Common myeloid progenitor, CD34-positive (primary cell): ENCODE measurements around the gene CEACAM21.

Experiments
- CTCF ChIA-PET: fragments of 350-600 bp; sonication (Branson Sonifier 250); formaldehyde crosslinking; loops from one replicate; lab custom pipeline; 2021; ENCODE audit warnings: antibody characterized with exemption; lab: Charles Lee
- POLR2A ChIA-PET: fragments of 350-600 bp; sonication (Branson Sonifier 250); formaldehyde crosslinking; loops from one replicate; lab custom pipeline; 2021; ENCODE audit warnings: antibody characterized with exemption; lab: Charles Lee
- DNase-seq, 3 donors: peaks; one replicate each; pipeline versions ENCODE4 v3.0.0 to v3.0.0-alpha.2; 2013
- H3K27ac ChIP-seq, 2 experiments: 1 replicate in 1 of 2; 2 replicates in 1 of 2; pipeline ENCODE4 v1.7.0; 2013; ENCODE audit warnings: inconsistent platforms in 2 of 2, low read length in 2 of 2, mild to moderate bottlenecking in 2 of 2, low read depth in 1 of 2, moderate library complexity in 1 of 2; ENCODE audit not compliant: severe bottlenecking in 2 of 2, insufficient read depth in 1 of 2, poor library complexity in 1 of 2
- H3K27me3 ChIP-seq, 5 experiments: replicated peaks in 2 of 5; 1 replicate in 3 of 5; 2 replicates in 2 of 5; pipeline versions ENCODE4 v1.6.1 to v1.7.0; 2013; ENCODE audit warnings: low read length in 4 of 5, mild to moderate bottlenecking in 2 of 5, moderate library complexity in 2 of 5, inconsistent platforms in 1 of 5; ENCODE audit not compliant: insufficient read depth in 5 of 5, control insufficient read depth in 4 of 5
- H3K36me3 ChIP-seq, 4 experiments: 1 replicate in 2 of 4; 2 replicates in 2 of 4; pipeline versions ENCODE4 v1.6.1 to v1.7.0; 2013; ENCODE audit warnings: low read length in 3 of 4, control low read depth in 1 of 4, mild to moderate bottlenecking in 1 of 4; ENCODE audit not compliant: control insufficient read depth in 4 of 4, insufficient read depth in 4 of 4
- H3K4me1 ChIP-seq, 4 experiments: 1 replicate in 3 of 4; 2 replicates in 1 of 4; pipeline versions ENCODE4 v1.6.1 to v1.7.1; 2013; ENCODE audit warnings: low read length in 3 of 4, mild to moderate bottlenecking in 3 of 4, control low read depth in 1 of 4, inconsistent platforms in 1 of 4, moderate library complexity in 1 of 4; ENCODE audit not compliant: control insufficient read depth in 4 of 4, insufficient read depth in 4 of 4; ENCODE audit errors: control extremely low read depth in 1 of 4
- H3K4me3 ChIP-seq, 7 experiments: 1 replicate in 4 of 7; 2 replicates in 3 of 7; pipeline versions ENCODE4 v1.5.1 to v1.7.0; 2013; ENCODE audit warnings: mild to moderate bottlenecking in 7 of 7, low read length in 6 of 7, moderate library complexity in 6 of 7, inconsistent platforms in 2 of 7, low read depth in 2 of 7, control low read depth in 1 of 7; ENCODE audit not compliant: insufficient read depth in 4 of 7, control insufficient read depth in 1 of 7; ENCODE audit errors: extremely low read depth in 1 of 7
- H3K9me3 ChIP-seq, 5 experiments: 1 replicate in 4 of 5; 2 replicates in 1 of 5; pipeline versions ENCODE4 v1.6.1 to v1.7.1; 2013; ENCODE audit warnings: low read length in 4 of 5, mild to moderate bottlenecking in 2 of 5, inconsistent platforms in 1 of 5, low read depth in 1 of 5, moderate library complexity in 1 of 5; ENCODE audit not compliant: control insufficient read depth in 4 of 5, insufficient read depth in 2 of 5; ENCODE audit errors: control extremely low read depth in 1 of 5
- WGBS: methylation state at CpG from one replicate; pipeline ENCODE4 v1.1.5; 2013; ENCODE audit not compliant: insufficient coverage; 5-methylcytosine and 5-hydroxymethylcytosine counted together

The CEACAM21 gene

DNA sequence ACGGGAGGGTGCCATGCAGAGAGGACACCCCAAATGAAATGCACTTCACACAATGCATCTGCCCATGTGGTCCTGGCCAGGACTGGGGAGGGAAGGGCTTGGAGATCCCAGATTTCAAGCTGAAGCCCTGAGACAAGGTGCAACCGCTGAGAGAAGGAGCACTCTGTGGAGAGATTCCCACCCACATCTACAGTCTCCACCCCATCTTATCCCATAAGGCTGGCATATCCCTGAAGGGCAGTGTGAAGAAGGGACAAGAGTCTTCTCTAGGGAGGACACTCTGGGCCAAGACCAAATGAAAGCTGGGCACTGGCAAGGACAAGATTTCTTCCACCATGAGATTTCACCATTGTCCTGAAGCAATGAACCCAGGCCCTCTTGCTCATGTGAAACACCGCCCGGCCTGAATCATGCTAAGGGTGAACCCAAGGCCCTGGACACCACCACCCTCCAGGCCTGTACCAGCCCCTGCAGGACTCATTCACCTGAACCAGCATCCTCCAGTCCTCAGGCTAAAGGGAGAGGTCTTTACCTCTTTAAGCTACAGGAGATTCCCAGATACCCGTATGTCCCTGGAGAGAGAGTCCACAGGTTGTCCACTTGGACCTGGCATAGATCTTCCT, 30.4 kb downstream of the CEACAM21 start:
- CTCF ChIA-PET, result interaction anchor here (1.4 kb wide), 1 partner anchor 9 kb away, joined by 8 read pairs; no protein-coding TSS in a partner anchor

DNA sequence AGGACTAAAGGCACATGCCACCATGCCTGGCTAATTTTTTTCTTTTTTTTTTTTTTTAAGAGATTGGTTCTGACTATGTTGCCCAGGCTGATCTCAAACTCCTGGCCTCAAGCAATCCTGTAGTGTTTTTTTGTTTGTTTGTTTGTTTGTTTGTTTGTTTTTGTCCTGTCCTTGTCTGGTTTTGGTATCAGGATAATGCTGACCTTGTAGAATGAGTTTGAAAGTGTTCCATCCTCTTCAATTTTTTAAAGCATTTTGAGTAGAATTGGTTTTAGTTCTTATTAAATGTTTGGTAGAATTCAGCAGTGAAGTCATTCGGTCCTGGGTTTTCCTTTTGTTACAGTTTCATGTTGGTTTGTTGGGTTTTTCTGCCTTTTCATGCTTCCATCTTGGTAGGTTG, 31.7 kb downstream of the CEACAM21 start:
- DNase-seq, result no peak
- no peak overlapping the region for H3K4me3 ChIP-seq
- H3K27ac ChIP-seq, result no peak overlapping the region
- H3K27me3 ChIP-seq, result peaks cover 0 to 8% (median 3%) of the 10 kb centered on the region in 5 experiments
- H3K9me3 ChIP-seq, result no peaks in the 10 kb centered on the region
- POLR2A ChIA-PET, result interaction anchor here (0.6 kb wide), 1 partner anchor 1323 kb away, joined by 4 read pairs; the partner anchor contains the start of gene AKT2
- CTCF ChIA-PET, result no interaction called here
- WGBS, result no CpG with 5 or more reads among the region's 1 CpG
- H3K36me3 ChIP-seq, result no peaks in the 10 kb centered on the region
- H3K4me1 ChIP-seq, result no peaks in the 10 kb centered on the region

More for the DNA sequence above, 30.4 kb downstream of the CEACAM21 start:
- DNase-seq, result no peak
- H3K4me3 ChIP-seq, result no peak overlapping the region
- H3K36me3 ChIP-seq, result no peaks in the 10 kb centered on the region
- H3K4me1 ChIP-seq, result no peaks in the 10 kb centered on the region
- H3K9me3 ChIP-seq, result no peaks in the 10 kb centered on the region
- peaks cover 0 to 8% (median 3%) of the 10 kb centered on the region in 5 experiments for H3K27me3 ChIP-seq
- 92% methylated on average over 3 of the region's 5 CpGs for WGBS
- POLR2A ChIA-PET, result no interaction called here
- H3K27ac ChIP-seq, result no peak overlapping the region

DNA sequence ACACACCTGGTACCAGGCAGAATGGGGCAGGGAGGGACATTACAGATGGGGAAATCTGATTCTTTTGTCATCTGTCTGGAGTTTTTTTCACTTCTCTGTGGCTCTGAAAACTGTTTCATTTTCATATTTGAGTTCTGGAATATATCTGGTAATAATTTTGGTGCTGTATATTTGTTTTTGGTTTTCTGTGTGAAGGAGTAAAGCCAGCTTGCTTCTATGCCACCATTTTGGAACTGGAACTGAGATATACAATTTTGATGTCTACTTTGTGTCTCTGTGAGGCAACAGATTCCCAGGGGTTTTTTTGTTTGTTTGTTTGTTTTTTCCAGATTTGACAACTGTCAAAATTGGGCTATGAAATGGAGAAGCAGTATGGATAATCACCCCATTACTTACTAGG, 34.8 kb downstream of the CEACAM21 start:
- Histone ChIP-seq H3K4me3 (no peak overlapping the region), H3K27ac (no peak overlapping the region), H3K4me1 (peaks cover 0 to 2% (median 0%) of the 10 kb centered on the region in 4 experiments), H3K36me3 (no peaks in the 10 kb centered on the region), H3K27me3 (peaks cover 0 to 12% (median 3%) of the 10 kb centered on the region in 5 experiments), H3K9me3 (no peaks in the 10 kb centered on the region)
- no peak for DNase-seq
- ChIA-PET CTCF (no interaction called here), POLR2A (no interaction called here)

DNA sequence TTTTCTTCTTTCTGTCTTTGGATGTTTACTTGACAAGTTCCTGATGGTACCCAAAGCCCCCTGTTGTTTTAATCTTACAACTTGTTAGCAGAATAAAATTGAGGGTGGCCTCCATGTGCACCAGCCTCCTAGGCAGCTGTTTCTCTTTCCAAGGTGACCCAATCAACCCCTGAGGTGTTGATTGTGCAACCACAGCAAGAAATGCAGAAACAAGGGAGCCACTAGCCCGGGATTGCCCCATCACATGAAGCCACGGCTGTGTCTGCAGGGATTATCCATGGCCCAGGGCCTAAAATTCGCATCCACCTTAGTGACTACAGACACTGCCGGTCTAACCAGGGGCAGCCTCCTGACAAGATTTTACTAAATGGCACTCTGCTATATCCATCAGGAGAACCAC, 36.5 kb downstream of the CEACAM21 start:
- peaks cover 0 to 11% (median 3%) of the 10 kb centered on the region in 5 experiments for H3K27me3 ChIP-seq
- H3K4me3 ChIP-seq, result no peak overlapping the region
- H3K27ac ChIP-seq, result no peak overlapping the region
- DNase-seq, result no peak
- ChIA-PET POLR2A (no interaction called here), CTCF (no interaction called here)
- peaks cover 3 to 13% (median 6%) of the 10 kb centered on the region in 4 experiments for H3K4me1 ChIP-seq
- 84% methylated on average over 4 of the region's 4 CpGs for WGBS
- no peaks in the 10 kb centered on the region for H3K9me3 ChIP-seq
- H3K36me3 ChIP-seq, result no peaks in the 10 kb centered on the region

DNA sequence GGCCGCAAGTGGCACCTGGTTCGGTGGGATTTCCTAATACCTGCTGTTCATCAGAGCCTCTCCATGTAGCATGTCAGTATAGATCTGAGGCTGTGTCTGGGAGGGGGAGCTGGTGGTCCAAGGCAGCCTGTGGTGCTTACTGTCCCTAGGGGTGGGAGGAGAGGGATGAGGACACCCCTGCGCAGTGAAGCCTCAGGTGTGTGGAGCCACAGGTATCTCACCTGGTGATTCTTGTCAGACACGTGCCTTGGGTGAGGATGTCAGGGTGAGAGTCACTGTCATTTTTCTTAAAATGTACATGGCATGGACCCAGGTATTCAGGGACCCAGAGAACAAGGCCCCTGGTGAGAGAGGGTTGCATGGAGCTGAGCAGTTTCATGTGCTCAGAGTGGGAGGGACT, 39.2 kb downstream of the CEACAM21 start:
- H3K4me1 ChIP-seq, result peaks cover 3 to 40% (median 30%) of the 10 kb centered on the region in 4 experiments
- CTCF ChIA-PET, result no interaction called here
- POLR2A ChIA-PET, result no interaction called here
- peaks cover 0 to 1% (median 0%) of the 10 kb centered on the region in 4 experiments for H3K36me3 ChIP-seq
- no peak for DNase-seq
- peaks cover 0 to 10% (median 3%) of the 10 kb centered on the region in 5 experiments for H3K27me3 ChIP-seq
- no peak overlapping the region for H3K4me3 ChIP-seq
- H3K9me3 ChIP-seq, result no peaks in the 10 kb centered on the region
- 95% methylated on average over 2 of the region's 4 CpGs for WGBS
- no peak overlapping the region for H3K27ac ChIP-seq

DNA sequence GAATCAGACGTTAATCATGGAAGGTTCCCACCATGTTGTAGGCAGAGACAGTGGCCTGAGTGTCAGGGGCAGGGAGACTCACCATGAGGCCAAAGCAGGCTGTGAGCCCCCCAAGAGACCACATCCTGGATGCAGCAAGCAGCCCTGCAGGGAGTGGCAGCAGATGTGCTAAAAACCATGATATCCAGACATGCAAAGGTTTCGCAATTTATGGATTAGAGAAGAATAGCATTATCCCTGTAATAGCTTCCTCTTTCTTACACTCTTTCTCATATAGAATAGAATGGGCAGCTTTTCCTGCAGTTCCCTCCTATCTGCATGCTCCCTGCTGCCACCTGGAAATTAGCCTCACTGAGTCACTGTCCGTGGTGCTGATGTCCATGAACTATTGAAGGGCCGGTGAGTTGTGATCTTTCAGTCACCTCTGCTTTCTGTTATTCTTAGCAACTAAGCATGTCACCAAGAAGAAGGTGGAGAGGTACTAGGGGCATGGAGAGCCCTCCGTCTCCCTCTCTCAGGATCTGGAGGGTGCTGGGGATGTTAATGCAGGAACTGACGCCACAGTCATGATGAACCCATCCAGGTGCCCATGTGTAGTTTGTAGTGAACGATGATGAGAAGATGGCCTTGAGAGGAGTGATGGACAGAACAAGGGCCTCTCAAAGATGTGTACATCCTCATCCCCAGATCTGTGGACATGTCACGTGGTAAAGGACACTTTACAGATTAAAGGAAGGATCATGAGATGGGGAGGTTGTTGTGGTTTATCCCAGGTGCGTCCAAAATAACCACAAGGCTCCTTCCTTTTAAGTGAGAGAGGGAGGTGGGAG, 41.0 kb downstream of the CEACAM21 start:
- peaks cover 5 to 58% (median 48%) of the 10 kb centered on the region in 4 experiments for H3K4me1 ChIP-seq
- CTCF ChIA-PET, result interaction anchor here (1.1 kb wide), 1 partner anchor 21 kb away, joined by 3 read pairs; no protein-coding TSS in a partner anchor
- no peak overlapping the region for H3K27ac ChIP-seq
- H3K27me3 ChIP-seq, result peaks cover 0 to 7% (median 0%) of the 10 kb centered on the region in 5 experiments
- H3K36me3 ChIP-seq, result peaks cover 0 to 1% (median 0%) of the 10 kb centered on the region in 4 experiments
- H3K9me3 ChIP-seq, result no peaks in the 10 kb centered on the region
- POLR2A ChIA-PET, result no interaction called here
- no peak overlapping the region for H3K4me3 ChIP-seq
- 86% methylated on average over 6 of the region's 9 CpGs for WGBS
- peak in 2 of 3 donors; percentile 55 to 56 for DNase-seq
